GM21526 (cell line): Measurements from ENCODE around the gene SDR42E1.
"Not testable (repeated sequence)": the region's sequence is repeated elsewhere in the genome, so short reads cannot be mapped to it uniquely, and the experiment has no call there.

Experiments
- ATAC-seq: cut with Tn5 transposase; IDR thresholded peaks from one replicate; pipeline ENCODE4 v1.9.1; 2021; ENCODE audit warnings: moderate library complexity; ENCODE audit not compliant: unreplicated experiment, low FRiP score

SDR42E1 gene

DNA sequence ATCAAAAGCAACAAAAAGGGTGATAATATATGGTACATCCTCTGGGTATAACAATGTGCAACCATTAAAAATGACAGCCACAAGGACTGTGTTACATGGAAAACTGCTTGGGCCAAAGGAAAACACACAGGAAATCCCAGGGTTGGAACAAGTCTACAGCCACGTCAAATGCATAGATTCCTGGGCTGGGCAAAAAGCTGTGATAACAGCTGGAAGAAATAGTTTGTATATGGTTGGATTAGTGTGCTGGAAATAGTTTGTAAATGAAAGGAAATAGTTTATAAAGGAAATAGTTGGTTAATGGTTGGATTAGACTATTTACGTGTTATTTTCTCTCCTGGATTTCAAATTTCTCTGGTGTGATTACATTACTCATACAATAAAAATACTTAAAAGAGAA is 26.4 kb upstream of the SDR42E1 start:
- no peak for ATAC-seq

DNA sequence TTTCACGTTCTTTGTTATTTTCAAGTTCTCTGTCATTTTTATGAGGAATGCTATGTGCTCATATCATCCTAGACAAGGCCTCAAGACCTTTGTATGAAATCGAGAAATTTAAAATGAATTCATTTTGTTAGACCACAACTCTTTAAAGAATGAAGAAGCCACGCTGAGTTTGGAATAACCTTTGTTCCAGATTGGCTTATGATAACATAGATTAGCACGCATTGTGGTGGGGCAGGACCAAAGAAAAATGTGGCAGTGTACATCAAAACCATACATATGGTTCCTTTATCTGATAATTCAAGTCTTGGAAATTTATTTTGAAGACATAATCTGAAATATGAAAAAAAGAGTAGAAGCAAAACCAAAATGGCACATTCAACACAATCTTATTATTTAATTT is 26.0 kb upstream of the SDR42E1 start:
- ATAC-seq, result no peak

- no peak for ATAC-seq
These were observed 23.8 kb upstream of the SDR42E1 start, which contains the start of gene HSD17B2 for GRCh38 chr16:82034981-82035612. Gene HSD17B2, plus strand, starts transcription at chr16:82035253. Its CDS starts 172 bp downstream, at chr16:82035425.

- ATAC-seq, result no peak
These were observed 22.5 kb upstream of the SDR42E1 start for GRCh38 chr16:82033683-82034300.

GRCh38 chr16:82033006-82033405 is 21.7 kb upstream of the SDR42E1 start:
- no peak for ATAC-seq

DNA sequence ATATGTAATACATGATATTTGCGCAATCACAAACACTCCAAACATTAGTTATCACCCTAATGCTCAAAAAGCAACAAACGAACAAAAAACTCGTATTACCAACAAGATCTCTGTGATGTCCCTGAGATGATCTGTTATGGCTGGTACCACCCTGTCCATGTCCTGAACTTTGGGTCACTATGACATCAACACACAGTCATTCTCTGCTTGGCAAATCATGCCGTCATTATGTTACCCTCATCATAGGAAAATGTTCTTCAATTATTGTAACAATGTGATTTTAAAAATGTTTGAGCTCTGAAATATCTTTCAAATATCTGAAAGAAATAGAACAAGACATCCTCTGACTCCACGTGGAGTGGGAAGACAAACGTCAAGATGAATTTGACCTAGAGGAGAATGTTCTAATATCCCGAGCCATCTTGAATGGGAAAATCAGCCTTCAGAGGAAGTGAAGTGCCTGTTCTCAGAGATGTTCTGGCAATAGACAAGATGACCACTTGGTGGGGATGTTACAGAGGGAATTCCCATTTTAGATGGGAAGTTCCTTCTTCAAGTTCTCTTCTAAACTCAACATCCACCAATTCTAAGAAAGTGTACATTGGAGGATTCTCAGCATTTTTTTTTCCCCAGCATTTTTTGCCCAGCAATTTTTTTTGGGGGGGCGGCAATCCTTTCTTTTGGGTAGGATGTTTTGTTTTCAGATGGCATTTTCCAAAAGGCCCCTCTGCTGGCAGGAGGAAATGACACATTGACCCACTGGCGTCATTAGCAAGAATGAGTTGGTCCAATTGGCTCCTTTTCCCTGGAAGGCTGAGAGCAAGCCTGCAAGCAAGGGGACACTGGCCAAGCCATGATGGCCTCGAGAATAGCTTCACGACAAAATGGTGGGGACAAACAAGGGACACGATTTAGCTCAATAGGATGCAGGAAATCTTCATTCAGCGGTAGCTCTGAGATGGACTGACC is 20.1 kb upstream of the SDR42E1 start:
- ATAC-seq, result no peak

GRCh38 chr16:82027629-82028064 is 16.4 kb upstream of the SDR42E1 start:
- no peak for ATAC-seq

DNA sequence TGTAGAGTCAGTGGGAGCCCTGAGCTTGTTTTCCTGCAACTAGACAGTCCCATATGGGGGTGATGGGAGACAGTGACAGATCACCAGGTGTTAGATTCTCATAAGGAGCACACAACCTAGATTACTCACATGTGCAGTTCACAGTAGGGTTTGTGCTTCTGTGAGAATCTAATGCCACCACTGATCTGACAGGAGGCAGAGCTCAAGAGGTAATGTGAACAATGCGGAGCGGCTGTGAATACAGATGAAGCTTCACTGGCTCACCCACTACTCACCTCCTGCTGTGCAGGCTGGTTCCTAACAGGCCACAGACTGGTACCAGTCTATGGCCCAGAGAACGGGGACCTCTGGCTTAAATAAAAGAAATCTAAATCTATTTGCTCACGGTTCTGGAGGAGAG is 13.6 kb upstream of the SDR42E1 start:
- ATAC-seq, result no peak

DNA sequence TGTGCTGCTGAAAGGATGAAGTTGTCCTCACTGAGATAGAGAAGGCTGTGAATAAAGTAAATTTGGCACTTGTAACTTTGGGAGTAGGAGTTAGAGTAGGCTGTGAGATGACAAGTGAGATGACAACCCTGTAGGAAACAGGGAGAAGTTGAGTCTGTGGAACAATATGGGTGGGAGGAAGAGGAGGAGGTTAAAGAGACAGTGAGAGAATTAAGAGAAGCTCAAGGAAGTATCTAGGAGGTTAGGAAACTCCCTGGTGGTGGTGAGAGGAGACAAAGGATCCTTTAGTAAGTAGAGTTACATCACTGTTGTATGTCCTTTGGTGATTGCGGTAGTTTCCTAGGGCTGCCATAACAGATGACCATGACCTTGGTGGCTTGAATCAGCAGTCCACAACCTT is 13.0 kb upstream of the SDR42E1 start:
- ATAC-seq, result no peak

GRCh38 chr16:82023206-82023605 is 11.9 kb upstream of the SDR42E1 start:
- no peak for ATAC-seq

GRCh38 chr16:82020051-82020450 is 8.8 kb upstream of the SDR42E1 start:
- no peak for ATAC-seq

GRCh38 chr16:82019535-82019934 is 8.3 kb upstream of the SDR42E1 start:
- no peak for ATAC-seq

DNA sequence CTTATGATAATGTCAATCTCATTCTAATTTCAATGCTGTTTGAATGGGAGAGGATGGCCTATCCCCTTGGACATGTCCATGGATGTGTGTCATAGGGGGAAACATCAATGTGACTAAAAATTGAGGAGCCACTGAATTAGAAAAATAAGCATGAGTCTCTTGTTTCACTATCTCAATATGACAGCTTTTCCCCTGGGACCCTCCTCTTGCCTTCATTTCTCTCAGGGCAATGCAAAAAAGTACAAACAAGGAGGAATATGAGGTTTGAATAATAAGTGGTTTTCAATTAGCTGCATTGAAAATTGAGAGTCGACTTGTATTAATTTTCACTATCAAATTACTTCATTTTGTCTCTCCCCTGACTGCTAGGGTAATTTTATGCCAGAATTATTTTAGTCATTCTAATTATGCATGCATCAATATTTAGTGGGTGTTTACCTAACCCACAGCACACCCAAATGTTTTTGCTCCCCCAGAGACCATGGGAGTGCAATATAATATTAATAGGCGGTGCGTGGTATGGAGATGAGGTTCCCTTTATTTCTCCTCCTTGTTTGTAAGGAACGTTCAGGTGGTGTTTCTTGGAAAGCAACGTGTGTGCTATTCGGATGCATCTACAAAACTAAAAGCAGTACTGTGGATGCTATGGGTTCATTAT is 6.8 kb upstream of the SDR42E1 start:
- no peak for ATAC-seq

- no peak for ATAC-seq
These were observed 5.7 kb upstream of the SDR42E1 start for GRCh38 chr16:82016964-82017363.

DNA sequence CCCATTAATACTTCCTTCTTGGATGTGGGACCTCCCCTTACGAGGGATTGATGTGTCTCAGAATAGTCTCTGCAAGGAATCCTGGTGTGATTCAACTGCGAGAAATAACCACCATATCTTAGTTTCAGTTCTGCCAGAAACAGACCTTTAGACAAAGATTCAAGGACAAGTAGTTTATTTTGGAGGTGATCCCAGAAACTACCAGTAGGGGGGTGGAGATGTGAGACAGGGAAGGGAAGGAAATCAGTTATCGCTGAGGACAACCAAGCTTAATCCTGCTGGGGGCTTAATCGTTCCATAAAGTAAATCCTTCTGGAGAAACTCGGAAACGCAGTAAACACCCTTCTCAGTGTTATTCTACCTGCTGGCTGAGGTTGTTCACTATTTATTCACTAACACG is 5.0 kb upstream of the SDR42E1 start:
- no peak for ATAC-seq

- ATAC-seq, result no peak
These were observed 1.9 kb upstream of the SDR42E1 start for GRCh38 chr16:82013139-82013538.

DNA sequence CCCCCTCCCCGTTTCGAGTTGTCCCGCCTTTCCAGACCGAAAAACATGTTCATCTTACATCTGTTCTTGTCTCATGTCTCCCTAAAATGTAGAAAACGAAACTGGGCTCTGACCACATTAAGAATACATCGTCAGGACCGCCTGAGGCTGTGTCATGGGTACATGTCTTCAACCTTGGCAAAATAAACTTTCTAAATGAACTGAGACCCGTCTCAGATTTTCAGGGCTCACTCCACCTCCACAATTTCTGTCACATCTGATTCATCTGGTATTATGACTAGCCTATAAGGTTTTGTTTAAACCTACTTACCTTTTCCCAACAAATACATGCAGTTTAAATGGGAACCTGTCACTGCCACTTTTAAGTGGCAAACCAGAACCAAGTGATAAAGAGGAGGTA is 621 bp downstream of the SDR42E1 start:
- no peak for ATAC-seq

DNA sequence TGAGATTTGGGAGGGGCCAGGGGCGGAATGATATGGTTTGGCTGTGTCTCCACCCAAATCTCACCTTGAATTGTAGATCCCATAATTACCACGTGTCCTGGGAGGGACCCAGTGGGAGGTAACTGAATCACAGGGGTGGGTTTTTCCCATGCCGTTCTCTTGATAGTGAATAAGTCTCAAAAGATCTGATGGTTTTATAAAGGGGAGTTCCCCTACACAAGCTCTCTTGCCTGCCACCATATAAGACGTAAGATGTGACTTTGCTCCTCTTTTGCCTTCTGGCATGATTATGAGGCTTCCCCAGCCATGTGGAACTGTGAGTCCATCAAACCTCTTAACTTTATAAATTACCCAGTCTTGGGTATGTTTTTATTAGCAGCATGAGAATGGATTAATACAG is 1.5 kb downstream of the SDR42E1 start:
- not testable (repeated sequence) for ATAC-seq

DNA sequence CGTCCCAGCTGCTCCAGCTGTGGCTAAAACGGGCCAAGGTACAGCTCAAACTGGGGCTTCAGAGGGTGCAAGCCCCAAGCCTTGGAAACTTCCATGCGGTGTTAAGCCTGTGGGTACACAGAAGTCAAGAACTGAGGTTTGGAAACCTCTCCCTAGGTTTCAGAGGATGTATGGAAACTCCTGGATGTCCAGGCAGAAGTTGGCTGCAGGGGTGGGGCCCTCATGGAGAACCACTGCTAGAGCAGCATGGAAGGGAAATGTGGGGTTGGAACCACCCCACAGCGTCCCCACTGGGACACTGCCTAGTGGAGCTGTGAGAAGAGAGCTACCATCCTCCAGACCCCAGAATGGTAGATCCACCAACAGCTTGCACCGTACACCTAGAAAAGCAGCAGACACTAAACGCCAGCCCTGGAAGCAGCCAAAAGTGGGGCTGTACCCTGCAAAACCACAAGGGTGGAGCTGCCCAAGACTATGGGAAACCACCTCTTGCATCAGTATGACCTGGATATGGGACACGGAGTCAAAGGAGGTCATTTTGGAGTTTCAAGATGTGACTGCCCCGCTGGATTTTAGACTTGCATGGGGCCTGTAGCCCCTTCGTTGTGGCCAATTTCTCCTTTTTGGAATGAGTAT is 2.2 kb downstream of the SDR42E1 start:
- no peak for ATAC-seq

GRCh38 chr16:82007189-82007588 is 4.1 kb downstream of the SDR42E1 start:
- ATAC-seq, result no peak
